ENCODE data around the gene MYH15. TPM values are rescaled to one million over a fixed set of nuclear protein-coding genes. Genes with fewer than 3 reads are reported as not detected.
"Not testable (repeated sequence)": the region's sequence is repeated elsewhere in the genome, so short reads cannot be mapped to it uniquely, and the experiment has no call there.

MYH15 gene
- total RNA-seq, 1 donor from 2014 or later: 0.75 TPM

- no peak overlapping the region for H3K4me3 ChIP-seq (ENCODE audit: low read depth, low read length)
- DNase-seq (ENCODE audit: low read depth): no peak
- TF ChIP-seq CTCF (conservative IDR thresholded peaks at IDR 0.05; ENCODE audit: low read depth, low read length): no peak
Observed at GRCh38 chr3:108380128-108380795, 130.1 kb downstream of the MYH15 start.

GRCh38 chr3:108378952-108379342 lies 131.4 kb downstream of the MYH15 start:
- H3K4me3 ChIP-seq (ENCODE audit: low read depth, low read length); DNase-seq (ENCODE audit: low read depth): not testable (repeated sequence)

GRCh38 chr3:108378153-108378951 lies 132.0 kb downstream of the MYH15 start:
- peak; percentile 42 for DNase-seq (ENCODE audit: low read depth)
- no peak for TF ChIP-seq CTCF (conservative IDR thresholded peaks at IDR 0.05; ENCODE audit: low read depth, low read length)
- H3K4me3 ChIP-seq (ENCODE audit: low read depth, low read length): no peak overlapping the region

GRCh38 chr3:108377384-108377783 lies 133.0 kb downstream of the MYH15 start:
- H3K4me3 ChIP-seq (ENCODE audit: low read depth, low read length): no peak overlapping the region
- no peak for TF ChIP-seq CTCF (conservative IDR thresholded peaks at IDR 0.05; ENCODE audit: low read depth, low read length)
- no peak for DNase-seq (ENCODE audit: low read depth)

GRCh38 chr3:108376026-108376425 lies 134.4 kb downstream of the MYH15 start:
- no peak for DNase-seq (ENCODE audit: low read depth)
- TF ChIP-seq CTCF (conservative IDR thresholded peaks at IDR 0.05; ENCODE audit: low read depth, low read length): no peak
- no peak overlapping the region for H3K4me3 ChIP-seq (ENCODE audit: low read depth, low read length)

- DNase-seq (ENCODE audit: low read depth): no peak
- H3K4me3 ChIP-seq (ENCODE audit: low read depth, low read length): no peak overlapping the region
- TF ChIP-seq CTCF (conservative IDR thresholded peaks at IDR 0.05; ENCODE audit: low read depth, low read length): no peak
Observed at GRCh38 chr3:108359011-108359410, 151.4 kb downstream of the MYH15 start.

- DNase-seq (ENCODE audit: low read depth): no peak
- no peak overlapping the region for H3K4me3 ChIP-seq (ENCODE audit: low read depth, low read length)
- no peak for TF ChIP-seq CTCF (conservative IDR thresholded peaks at IDR 0.05; ENCODE audit: low read depth, low read length)
Observed at GRCh38 chr3:108357042-108357441, 153.4 kb downstream of the MYH15 start.
